ENCODE results near the gene KIF18B.

The KIF18B gene

GRCh38 chr17:44947461-44948314 lies at the start of gene KIF18B:
TSS of gene KIF18B (minus strand) at chr17:44947773. CDS start at chr17:44936344, 11,429 bp downstream.
- peak; percentile 61 to 81 (median 73) for DNase-seq

GRCh38 chr17:44996304-44996703 lies 48.7 kb upstream of the KIF18B start:
- no peak for DNase-seq

GRCh38 chr17:44995436-44996001 lies 47.9 kb upstream of the KIF18B start:
- DNase-seq = no peak

- DNase-seq = no peak
These were observed 44.8 kb upstream of the KIF18B start for GRCh38 chr17:44992242-44992939.

- DNase-seq = no peak
These were observed 43.4 kb upstream of the KIF18B start for GRCh38 chr17:44990994-44991393.

GRCh38 chr17:44989552-44990138 lies 42.1 kb upstream of the KIF18B start:
- no peak for DNase-seq

GRCh38 chr17:44988044-44988942 lies 40.7 kb upstream of the KIF18B start:
- DNase-seq = no peak

- no peak for DNase-seq
These were observed 36.0 kb upstream of the KIF18B start for GRCh38 chr17:44983563-44983962.

- no peak for DNase-seq
These were observed 34.6 kb upstream of the KIF18B start for GRCh38 chr17:44982113-44982702.

- DNase-seq = no peak
These were observed 33.8 kb upstream of the KIF18B start for GRCh38 chr17:44981221-44981968.

- no peak for DNase-seq
These were observed 31.9 kb upstream of the KIF18B start for GRCh38 chr17:44979426-44979995.

- DNase-seq = no peak
These were observed 31.2 kb upstream of the KIF18B start for GRCh38 chr17:44978807-44979206.

GRCh38 chr17:44977814-44978550 lies 30.4 kb upstream of the KIF18B start:
- no peak for DNase-seq

GRCh38 chr17:44977065-44977464 lies 29.5 kb upstream of the KIF18B start:
- no peak for DNase-seq

GRCh38 chr17:44976206-44976605 lies 28.6 kb upstream of the KIF18B start:
- no peak for DNase-seq

GRCh38 chr17:44972953-44973352 lies 25.4 kb upstream of the KIF18B start:
- DNase-seq = no peak

- peak in 1 of 4 experiments; percentile 18 for DNase-seq
These were observed 24.4 kb upstream of the KIF18B start for GRCh38 chr17:44971776-44972483.

- DNase-seq = no peak
These were observed 22.7 kb upstream of the KIF18B start for GRCh38 chr17:44970136-44970741.
